Neural cell (in vitro differentiated cells): ENCODE data around the gene S1PR2. TPM values are rescaled to one million over a fixed set of nuclear protein-coding genes. Genes with fewer than 3 reads are reported as not detected.

ENCODE experiments used
- H2AFZ ChIP-seq: fragments of 200-600, 300-800 bp; sonication (generic), shearing (Covaris generic); 2 replicates; pipeline ENCODE4 v1.6.0; 2014; ENCODE audit warnings: low read depth, mild to moderate bottlenecking, antibody characterized with exemption, low read length, moderate library complexity
- H3F3A ChIP-seq: fragments of 200-600 bp; shearing (Covaris generic); 2 replicates; pipeline ENCODE4 v1.6.1; 2016; ENCODE audit warnings: mild to moderate bottlenecking, moderate library complexity, mixed read lengths, antibody characterized with exemption, low read length; ENCODE audit not compliant: insufficient read depth, poor library complexity, severe bottlenecking
- H3K27ac ChIP-seq: fragments of 200-600, 300-800 bp; sonication (generic), shearing (Covaris generic); 2 replicates; pipeline ENCODE4 v1.5.1; 2014; ENCODE audit warnings: mild to moderate bottlenecking, low read length, moderate library complexity
- H3K27me3 ChIP-seq: fragments of 300-800, 200-600 bp; sonication (generic), shearing (Covaris generic); 2 replicates; pipeline ENCODE4 v1.6.0; 2014; ENCODE audit warnings: mild to moderate bottlenecking, low read depth, low read length, moderate library complexity; ENCODE audit not compliant: insufficient read depth
- H3K36me3 ChIP-seq: fragments of 300-800, 200-600 bp; sonication (generic), shearing (Covaris generic); 2 replicates; pipeline ENCODE4 v1.5.1; 2014; ENCODE audit warnings: mild to moderate bottlenecking, antibody characterized with exemption, low read length, moderate library complexity; ENCODE audit not compliant: insufficient read depth
- H3K4me2 ChIP-seq: fragments of 300-800, 200-600 bp; sonication (generic), shearing (Covaris generic); 2 replicates; pipeline ENCODE4 v1.6.0; 2014; ENCODE audit warnings: mild to moderate bottlenecking, low read length
- H3K4me3 ChIP-seq: fragments of 300-800, 200-600 bp; sonication (generic), shearing (Covaris generic); 2 replicates; pipeline ENCODE4 v1.5.1; 2014; ENCODE audit warnings: mild to moderate bottlenecking, low read length, moderate library complexity
- H3K79me2 ChIP-seq: fragments of 200-600 bp; shearing (Covaris generic); replicated peaks from 2 replicates; pipeline ENCODE4 v1.6.0; 2014; ENCODE audit warnings: mild to moderate bottlenecking, low read length, moderate library complexity; ENCODE audit not compliant: insufficient read depth
- H3K9ac ChIP-seq: fragments of 300-800, 200-600 bp; sonication (generic), shearing (Covaris generic); 2 replicates; pipeline ENCODE4 v1.6.1; 2016; ENCODE audit warnings: mild to moderate bottlenecking, low read length, mixed read lengths
- H3K9me2 ChIP-seq: fragments of 200-600 bp; shearing (Covaris generic); 2 replicates; pipeline ENCODE4 v1.6.1; 2016; ENCODE audit warnings: mild to moderate bottlenecking, low read length, mixed read lengths; ENCODE audit not compliant: insufficient read depth
- H3K9me3 ChIP-seq: fragments of 200-600, 300-800 bp; sonication (generic), shearing (Covaris generic); 2 replicates; pipeline ENCODE4 v1.6.1; 2016; ENCODE audit warnings: mild to moderate bottlenecking, mixed run types, low read length, moderate library complexity, mixed read lengths
- H4K20me1 ChIP-seq: fragments of 200-600 bp; shearing (Covaris generic); 2 replicates; pipeline ENCODE4 v1.6.1; 2016; ENCODE audit warnings: mild to moderate bottlenecking, mixed run types; ENCODE audit not compliant: insufficient read depth
- CTCF ChIP-seq: fragments of 450-650 bp; IDR thresholded peaks from 2 replicates; pipeline ENCODE4 v1.5.1; 2014; ENCODE audit warnings: antibody characterized with exemption, mild to moderate bottlenecking, moderate library complexity; ENCODE audit not compliant: poor library complexity, severe bottlenecking
- EP300 ChIP-seq: fragments of 450-650 bp; conservative IDR thresholded peaks from 2 replicates; pipeline ENCODE4 v1.6.1; 2014; ENCODE audit warnings: antibody characterized with exemption, mild to moderate bottlenecking, moderate library complexity; ENCODE audit not compliant: poor library complexity, severe bottlenecking
- EZH2 ChIP-seq: fragments of 200-600, 300-800 bp; shearing (Covaris generic), sonication (generic); IDR thresholded peaks from 2 replicates; pipeline ENCODE4 v1.6.1; 2014; ENCODE audit warnings: antibody characterized with exemption, low read length, borderline replicate concordance, mild to moderate bottlenecking; ENCODE audit not compliant: insufficient read depth, poor library complexity, severe bottlenecking
- MXI1 ChIP-seq: fragments of 450-650 bp; conservative IDR thresholded peaks from 2 replicates; pipeline ENCODE4 v1.6.1; 2014; ENCODE audit warnings: antibody characterized with exemption, mild to moderate bottlenecking; ENCODE audit not compliant: poor library complexity, severe bottlenecking
- POLR2AphosphoS5 ChIP-seq: IDR thresholded peaks from 2 replicates; pipeline ENCODE4 v1.6.1; 2012
- RAD21 ChIP-seq: fragments of 450-650 bp; conservative IDR thresholded peaks from 2 replicates; pipeline ENCODE4 v1.6.1; 2014; ENCODE audit warnings: antibody characterized with exemption, mild to moderate bottlenecking, moderate library complexity
- REST ChIP-seq: IDR thresholded peaks from 2 replicates; pipeline ENCODE4 v1.6.1; 2012; ENCODE audit warnings: borderline replicate concordance
- TAF1 ChIP-seq: IDR thresholded peaks from 2 replicates; pipeline ENCODE4 v1.6.1; 2012; ENCODE audit warnings: low read depth
- polyA plus RNA-seq: library from polyadenylated mRNA; depleted of rRNA; stranded (reverse); fragments of >200 nt; gene quantifications from 2 replicates; pipeline ENCODE4 v1.2.3, GENCODE V29; 2014

Gene S1PR2
- polyA plus RNA-seq, 1 donor from 2014 or later: 7.5 TPM

DNA sequence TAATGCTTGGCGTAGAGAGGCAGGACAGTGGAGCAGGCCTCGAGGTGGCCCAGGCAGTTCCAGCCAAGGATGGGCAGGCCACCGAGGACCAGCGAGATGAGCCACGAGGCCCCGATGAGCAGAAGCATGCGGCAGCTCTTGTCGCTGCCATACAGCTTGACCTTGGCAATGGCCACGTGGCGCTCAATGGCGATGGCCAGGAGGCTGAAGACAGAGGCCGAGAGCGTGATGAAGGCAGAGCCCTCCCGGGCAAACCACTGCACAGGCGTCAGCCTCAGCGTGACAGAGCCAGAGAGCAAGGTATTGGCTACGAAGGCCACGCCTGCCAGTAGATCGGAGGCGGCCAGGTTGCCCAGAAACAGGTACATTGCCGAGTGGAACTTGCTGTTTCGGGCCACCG, 6.8 kb downstream of the S1PR2 start:
- H3K36me3 ChIP-seq: no peaks in the 10 kb centered on the region
- H3K9ac ChIP-seq: no peak overlapping the region
- no peak overlapping the region for H3K27ac ChIP-seq
- H4K20me1 ChIP-seq: no peaks in the 10 kb centered on the region
- H3K9me2 ChIP-seq: no peaks in the 10 kb centered on the region
- no peak for TF ChIP-seq EP300
- no peak for TF ChIP-seq EZH2
- TF ChIP-seq POLR2AphosphoS5: no peak
- H3F3A ChIP-seq: no peaks in the 10 kb centered on the region
- no peak overlapping the region for H2AFZ ChIP-seq
- H3K79me2 ChIP-seq: peaks cover 10% of the 10 kb centered on the region
- no peak overlapping the region for H3K4me3 ChIP-seq
- H3K9me3 ChIP-seq: no peaks in the 10 kb centered on the region
- H3K27me3 ChIP-seq: no peaks in the 10 kb centered on the region
- H3K4me2 ChIP-seq: no peak overlapping the region

DNA sequence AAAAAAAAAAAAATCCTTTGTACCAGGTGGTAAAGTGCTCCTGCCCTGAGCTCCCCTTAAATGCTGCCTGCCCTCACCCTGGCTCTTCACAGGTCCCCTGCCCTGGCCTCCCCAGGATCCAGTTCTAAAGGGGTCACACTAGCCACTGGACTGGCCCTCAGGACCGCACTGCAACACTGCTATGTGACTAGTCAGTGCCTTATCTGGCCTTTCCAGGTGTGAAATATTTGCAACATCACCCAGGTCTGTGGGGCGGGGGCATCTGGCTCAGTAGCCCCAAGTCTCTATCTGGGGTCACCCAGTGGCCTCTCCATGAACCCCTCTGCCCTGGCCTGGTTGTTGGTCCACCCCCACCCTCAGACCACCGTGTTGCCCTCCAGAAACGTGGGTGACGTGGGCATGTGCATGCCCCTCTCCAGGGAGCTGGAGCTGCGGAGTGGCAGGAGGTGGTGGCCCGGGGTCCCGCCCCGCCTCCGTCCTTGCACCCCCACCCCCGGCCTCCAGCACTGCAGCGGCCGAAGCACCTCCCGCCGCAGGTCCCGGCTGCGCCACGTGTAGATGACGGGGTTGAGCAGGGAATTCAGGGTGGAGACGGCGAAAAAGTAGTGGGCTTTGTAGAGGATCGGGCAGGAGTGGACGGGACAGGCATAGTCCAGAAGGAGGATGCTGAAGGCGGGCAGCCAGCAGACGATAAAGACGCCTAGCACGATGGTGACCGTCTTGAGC, 7.5 kb downstream of the S1PR2 start:
- H4K20me1 ChIP-seq: no peaks in the 10 kb centered on the region
- no peak overlapping the region for H3K9ac ChIP-seq
- H3K9me2 ChIP-seq: no peaks in the 10 kb centered on the region
- no peak overlapping the region for H3K4me3 ChIP-seq
- H3K36me3 ChIP-seq: no peaks in the 10 kb centered on the region
- TF ChIP-seq CTCF (no peak), POLR2AphosphoS5 (no peak), EZH2 (no peak), REST (no peak), MXI1 (no peak), EP300 (no peak), TAF1 (no peak), RAD21 (no peak)
- H3K9me3 ChIP-seq: no peaks in the 10 kb centered on the region
- H2AFZ ChIP-seq: no peak overlapping the region
- peaks cover 4% of the 10 kb centered on the region for H3K79me2 ChIP-seq
- H3K4me2 ChIP-seq: no peak overlapping the region
- H3F3A ChIP-seq: no peaks in the 10 kb centered on the region
- no peak overlapping the region for H3K27ac ChIP-seq
- H3K27me3 ChIP-seq: no peaks in the 10 kb centered on the region
